Embryonic facial prominence (tissue), 1 donor: ENCODE results near the gene HOXD10.
A peak's percentile ranks its signal among the peaks of the same experiment; 100 is the strongest.

Experiments
- DNase-seq: peaks from one replicate; pipeline ENCODE4 v3.0.0-alpha.2; 2016; ENCODE audit errors: extremely low spot score

The HOXD10 gene

DNA sequence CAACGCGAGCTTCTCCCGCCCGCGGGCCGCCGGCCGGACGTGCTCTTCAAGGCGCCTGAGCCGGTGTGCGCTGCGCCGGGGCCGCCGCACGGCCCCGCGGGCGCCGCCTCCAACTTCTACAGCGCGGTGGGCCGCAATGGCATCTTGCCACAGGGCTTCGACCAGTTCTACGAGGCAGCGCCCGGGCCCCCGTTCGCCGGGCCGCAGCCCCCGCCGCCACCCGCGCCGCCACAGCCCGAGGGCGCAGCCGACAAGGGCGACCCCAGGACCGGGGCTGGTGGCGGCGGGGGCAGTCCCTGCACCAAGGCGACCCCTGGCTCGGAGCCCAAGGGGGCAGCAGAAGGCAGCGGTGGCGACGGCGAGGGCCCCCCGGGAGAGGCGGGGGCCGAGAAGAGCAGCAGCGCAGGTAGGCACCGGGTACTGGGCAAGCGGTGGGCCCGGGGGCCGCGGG lies 8.8 kb upstream of the HOXD10 start:
- DNase-seq, result no peak

DNA sequence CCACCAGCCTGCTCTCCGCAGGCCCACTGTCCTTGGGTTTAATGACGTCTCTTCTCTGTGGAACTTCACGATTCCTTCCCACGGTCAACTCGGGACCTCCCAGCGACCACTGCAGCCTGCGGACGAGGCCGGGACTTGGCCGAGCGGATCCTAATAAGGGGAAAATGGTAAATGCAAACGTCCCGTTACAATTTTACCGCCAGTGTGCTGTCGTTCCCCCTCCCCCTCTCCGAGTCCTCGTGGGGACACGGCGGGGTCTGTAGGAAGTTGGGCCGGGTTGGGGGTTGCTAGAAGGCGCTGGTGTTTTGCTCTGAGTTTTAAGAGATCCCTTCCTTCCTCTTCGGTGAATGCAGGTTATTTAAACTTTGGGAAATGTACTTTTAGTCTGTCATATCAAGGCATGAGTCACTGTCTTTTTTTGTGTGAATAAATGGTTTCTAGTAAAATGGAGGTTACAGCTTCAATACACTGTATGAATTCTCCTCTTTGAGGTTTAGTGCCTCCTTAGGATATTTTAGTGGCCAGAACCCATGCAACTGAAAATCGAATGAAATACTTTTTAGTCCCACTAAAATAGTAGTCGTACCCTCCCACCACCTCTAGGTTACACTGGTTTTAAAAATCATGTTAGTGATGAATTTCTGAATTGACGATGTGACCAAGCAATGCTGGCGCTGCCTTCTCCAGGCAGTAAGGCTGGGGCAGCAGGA lies 7.2 kb upstream of the HOXD10 start:
- DNase-seq, result no peak

GRCh38 chr2:176109946-176110345 lies 6.6 kb upstream of the HOXD10 start:
- no peak for DNase-seq

DNA sequence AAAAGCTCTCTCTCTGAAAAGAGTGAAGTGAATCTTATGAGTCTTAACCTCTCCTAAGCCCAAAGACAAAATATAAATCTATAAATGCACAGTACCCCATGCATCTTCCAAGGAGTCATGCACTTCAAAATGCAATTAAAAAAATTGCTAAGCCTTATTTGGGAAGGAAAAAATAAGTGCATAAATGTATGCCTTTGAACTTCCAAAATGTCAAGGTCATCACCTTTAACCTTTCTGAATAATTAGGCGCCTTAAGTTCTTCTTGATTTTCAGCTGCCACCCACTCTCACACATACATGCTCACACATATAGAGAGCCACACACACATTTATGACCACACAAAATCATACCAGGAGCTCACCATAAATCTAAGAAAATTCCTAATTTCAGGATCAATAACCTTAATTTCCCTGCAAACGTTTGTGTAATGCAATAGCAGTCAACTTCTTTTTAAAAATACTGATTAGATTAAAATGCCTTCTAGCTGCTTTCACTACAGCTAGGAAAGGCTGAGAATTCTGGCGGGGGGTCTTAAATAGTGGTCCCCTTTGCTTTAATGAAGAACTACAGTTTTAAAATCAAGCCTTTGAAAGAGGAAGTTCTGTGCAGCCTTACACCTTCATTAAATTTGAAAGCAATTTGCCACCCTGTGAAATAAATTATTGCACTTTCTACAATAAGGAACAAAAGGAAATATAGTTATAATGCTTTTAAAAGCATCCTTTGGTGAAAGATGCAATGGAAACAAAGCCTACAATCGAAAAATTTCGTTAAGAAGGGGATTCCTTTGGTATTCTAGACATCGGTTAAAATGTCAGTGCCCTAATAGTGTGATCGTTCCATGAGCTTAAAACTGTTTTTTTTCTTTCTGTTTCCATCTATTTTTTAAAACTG lies 5.9 kb upstream of the HOXD10 start:
- DNase-seq, result no peak

DNA sequence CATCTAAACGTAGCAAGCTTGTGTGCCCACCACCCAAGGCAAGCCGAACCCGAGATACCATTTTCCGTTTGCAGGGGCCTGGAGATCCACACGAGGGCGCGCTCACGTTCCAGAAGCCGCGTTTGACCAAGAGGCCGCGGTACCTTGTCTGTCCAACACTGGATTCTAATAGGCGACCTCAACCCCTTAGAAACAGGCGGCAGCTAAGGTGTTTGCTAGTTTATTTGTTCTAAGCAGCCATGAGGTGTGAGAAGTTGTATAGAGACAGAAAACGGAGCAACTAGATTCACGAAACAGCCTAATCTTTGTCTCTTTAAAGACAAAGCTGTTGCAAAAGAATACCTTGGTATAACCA lies 5.3 kb upstream of the HOXD10 start:
- DNase-seq, result peak; percentile 72

DNA sequence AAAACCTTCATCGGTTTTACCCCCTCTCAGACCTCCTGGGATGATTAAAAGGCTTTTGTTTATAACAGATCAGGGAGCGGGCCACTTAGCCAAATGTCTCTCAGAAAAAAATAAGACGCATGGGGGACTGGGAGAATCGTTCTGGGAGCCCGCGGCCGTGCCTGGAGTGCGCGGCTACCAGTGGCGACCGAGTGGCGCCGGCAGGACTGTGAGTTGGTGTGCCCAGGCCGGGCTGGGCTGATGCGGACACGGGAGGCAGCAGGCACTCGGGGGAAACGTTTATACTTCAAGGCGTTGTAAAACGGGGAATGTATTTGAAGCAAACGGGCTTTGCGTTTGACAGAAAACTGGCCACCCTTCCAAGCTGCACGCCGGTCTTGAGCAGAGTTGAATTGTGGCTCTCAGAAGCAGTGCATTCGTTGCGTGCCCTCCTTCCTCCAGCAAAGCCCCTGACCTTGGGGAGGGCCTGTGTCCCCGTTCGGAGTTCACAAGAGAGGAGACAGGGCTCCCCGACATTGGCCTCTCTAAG lies 4.7 kb upstream of the HOXD10 start:
- no peak for DNase-seq

- no peak for DNase-seq
Measured at GRCh38 chr2:176112375-176113302, 3.9 kb upstream of the HOXD10 start.

DNA sequence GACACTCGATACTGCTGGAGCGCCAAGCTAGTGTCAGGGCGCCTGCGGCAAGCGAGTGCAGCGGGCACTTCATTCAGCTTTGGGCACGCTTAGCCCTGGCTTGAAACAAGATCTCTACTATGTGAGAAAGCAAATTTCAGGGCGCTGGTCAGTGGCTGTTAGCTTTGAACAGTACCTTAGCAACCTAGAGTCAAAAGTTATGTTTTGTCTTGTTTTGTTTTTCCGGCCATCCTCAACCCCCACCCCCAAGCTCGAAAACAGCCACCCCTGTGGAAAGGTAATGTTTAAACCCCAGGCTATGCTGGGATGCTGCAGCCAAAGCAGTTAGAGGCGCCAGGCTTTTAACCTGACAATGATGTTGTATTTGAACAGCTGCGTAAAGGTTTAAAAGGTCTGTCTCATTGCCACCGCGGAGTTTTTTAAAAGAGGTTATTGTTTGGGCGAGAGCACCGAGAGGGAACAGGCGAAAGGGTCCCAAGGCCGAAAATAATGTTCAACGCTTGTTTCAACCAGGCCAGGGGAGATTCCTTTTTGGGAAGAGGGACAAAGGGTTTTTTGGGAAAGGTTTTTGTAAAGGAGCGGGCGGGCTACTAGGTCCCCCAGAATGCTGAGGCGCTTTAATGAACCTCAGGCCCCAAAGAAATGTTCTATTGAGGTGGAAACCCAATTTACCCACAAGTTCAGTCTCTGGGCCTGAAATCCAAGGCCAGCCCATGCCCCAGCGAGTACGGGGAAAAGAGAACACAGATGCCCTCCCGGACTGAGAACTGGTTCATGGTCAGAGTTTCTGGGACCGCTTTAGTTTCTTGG lies 2.3 kb upstream of the HOXD10 start:
- DNase-seq, result no peak

- no peak for DNase-seq
Measured at GRCh38 chr2:176114930-176115625, 1.5 kb upstream of the HOXD10 start.

DNA sequence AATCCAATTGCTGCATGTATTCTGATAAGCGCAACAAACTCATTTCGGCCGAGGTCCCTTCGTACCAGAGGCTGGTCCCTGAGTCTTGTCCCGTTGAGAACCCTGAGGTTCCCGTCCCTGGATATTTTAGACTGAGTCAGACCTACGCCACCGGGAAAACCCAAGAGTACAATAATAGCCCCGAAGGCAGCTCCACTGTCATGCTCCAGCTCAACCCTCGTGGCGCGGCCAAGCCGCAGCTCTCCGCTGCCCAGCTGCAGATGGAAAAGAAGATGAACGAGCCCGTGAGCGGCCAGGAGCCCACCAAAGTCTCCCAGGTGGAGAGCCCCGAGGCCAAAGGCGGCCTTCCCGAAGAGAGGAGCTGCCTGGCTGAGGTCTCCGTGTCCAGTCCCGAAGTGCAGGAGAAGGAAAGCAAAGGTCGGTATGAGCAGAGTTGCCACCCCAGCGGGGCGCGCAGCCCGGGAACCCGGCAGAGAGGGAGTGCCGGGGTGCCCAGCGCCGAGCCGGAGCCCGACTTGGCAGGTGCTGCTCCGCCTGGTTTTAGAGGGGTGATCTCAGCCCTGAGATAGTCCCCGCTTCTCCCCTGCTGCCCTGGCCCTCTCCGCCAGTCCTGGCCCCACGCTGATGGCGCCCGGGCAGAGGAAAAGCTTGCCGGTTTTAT lies 714 bp downstream of the HOXD10 start:
- no peak for DNase-seq

GRCh38 chr2:176117823-176118371 lies 1.3 kb downstream of the HOXD10 start:
- no peak for DNase-seq

DNA sequence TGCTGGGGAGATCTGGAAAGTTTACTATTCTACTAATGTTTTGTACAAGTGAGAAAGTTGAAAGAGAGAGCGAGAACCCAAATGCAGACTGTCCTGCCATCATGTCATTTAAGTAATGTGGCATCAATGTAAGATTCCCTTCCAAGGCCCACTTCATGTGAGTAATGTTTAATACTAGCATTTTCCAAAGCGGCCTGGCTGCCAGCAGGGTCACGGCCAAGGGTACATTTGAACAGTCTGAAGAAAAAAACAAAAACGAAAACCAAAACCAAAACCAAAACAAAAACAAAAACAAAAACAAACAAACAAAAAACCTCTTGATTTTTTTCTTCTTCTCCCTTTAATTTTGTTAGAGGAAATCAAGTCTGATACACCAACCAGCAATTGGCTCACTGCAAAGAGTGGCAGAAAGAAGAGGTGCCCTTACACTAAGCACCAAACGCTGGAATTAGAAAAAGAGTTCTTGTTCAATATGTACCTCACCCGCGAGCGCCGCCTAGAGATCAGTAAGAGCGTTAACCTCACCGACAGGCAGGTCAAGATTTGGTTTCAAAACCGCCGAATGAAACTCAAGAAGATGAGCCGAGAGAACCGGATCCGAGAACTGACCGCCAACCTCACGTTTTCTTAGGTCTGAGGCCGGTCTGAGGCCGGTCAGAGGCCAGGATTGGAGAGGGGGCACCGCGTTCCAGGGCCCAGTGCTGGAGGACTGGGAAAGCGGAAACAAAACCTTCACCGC lies 2.2 kb downstream of the HOXD10 start:
- no peak for DNase-seq

- DNase-seq, result no peak
Measured at GRCh38 chr2:176120364-176121189, 4.0 kb downstream of the HOXD10 start.

- no peak for DNase-seq
Measured at GRCh38 chr2:176121190-176122051, 4.8 kb downstream of the HOXD10 start.

GRCh38 chr2:176122052-176122682 lies 5.6 kb downstream of the HOXD10 start:
- no peak for DNase-seq

DNA sequence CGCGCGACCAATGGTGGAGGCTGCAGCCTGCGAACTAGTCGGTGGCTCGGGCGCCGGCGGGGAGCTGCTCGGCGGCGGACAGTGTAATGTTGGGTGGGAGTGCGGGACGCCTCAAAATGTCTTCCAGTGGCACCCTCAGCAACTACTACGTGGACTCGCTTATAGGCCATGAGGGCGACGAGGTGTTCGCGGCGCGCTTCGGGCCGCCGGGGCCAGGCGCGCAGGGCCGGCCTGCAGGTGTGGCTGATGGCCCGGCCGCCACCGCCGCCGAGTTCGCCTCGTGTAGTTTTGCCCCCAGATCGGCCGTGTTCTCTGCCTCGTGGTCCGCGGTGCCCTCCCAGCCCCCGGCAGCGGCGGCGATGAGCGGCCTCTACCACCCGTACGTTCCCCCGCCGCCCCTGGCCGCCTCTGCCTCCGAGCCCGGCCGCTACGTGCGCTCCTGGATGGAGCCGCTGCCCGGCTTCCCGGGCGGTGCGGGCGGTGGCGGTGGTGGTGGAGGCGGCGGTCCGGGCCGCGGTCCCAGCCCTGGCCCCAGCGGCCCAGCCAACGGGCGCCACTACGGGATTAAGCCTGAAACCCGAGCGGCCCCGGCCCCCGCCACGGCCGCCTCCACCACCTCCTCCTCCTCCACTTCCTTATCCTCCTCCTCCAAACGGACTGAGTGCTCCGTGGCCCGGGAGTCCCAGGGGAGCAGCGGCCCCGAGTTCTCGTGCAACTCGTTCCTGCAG lies 6.3 kb downstream of the HOXD10 start, which contains the start of gene HOXD9:
TSS of gene HOXD9 (plus strand) at position 37 of the 728 bp plus-strand sequence. CDS start at position 87, 50 bp downstream.
- no peak for DNase-seq
